ENCODE results near the gene TMEM266. TPM values are rescaled to one million over a fixed set of nuclear protein-coding genes. Genes with fewer than 3 reads are reported as not detected.

Gene TMEM266
- total RNA-seq, 1 donor from 2014 or later = 1.4 TPM

- Histone ChIP-seq H3K27me3 (ENCODE audit: low read depth) (peaks cover 25% of the 10 kb centered on the region), H3K4me1 (peaks cover 31% of the 10 kb centered on the region), H3K9me3 (no peaks in the 10 kb centered on the region), H3K4me3 (no peak overlapping the region), H3K36me3 (no peaks in the 10 kb centered on the region), H3K27ac (no peak overlapping the region)
- no peak for TF ChIP-seq CTCF (IDR thresholded peaks at IDR 0.05)
- ATAC-seq (no peak), DNase-seq (no peak)
- intact Hi-C loops (cut with DNase I) = no loop called here
These were observed 2.5 kb downstream of the TMEM266 start for GRCh38 chr15:76062286-76062685.

DNA sequence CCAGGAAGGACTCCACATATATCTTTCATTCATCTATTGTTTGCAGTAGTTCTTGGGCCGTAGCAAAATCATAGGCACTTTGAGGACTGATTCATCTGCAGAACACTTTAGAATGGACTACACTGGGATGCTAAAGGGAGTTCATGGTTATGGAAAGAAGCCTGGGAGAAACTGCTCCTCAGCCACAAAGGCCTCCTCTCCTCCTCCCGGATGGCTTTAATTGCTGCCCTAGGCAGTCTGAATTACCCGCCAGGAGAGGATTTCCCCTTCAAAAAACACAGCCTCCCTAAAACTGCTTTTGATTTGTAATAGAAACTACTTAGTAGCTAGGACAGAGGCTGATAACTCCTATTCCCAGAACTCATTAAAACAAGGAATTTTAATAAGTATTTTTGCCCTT is 4.6 kb downstream of the TMEM266 start:
- Histone ChIP-seq H3K36me3 (no peaks in the 10 kb centered on the region), H3K9me3 (no peaks in the 10 kb centered on the region), H3K27me3 (ENCODE audit: low read depth) (peaks cover 10% of the 10 kb centered on the region), H3K4me1 (peaks cover 17% of the 10 kb centered on the region), H3K27ac (no peak overlapping the region), H3K4me3 (no peak overlapping the region)
- TF ChIP-seq CTCF (IDR thresholded peaks at IDR 0.05) = no peak
- intact Hi-C loops (cut with DNase I) = no loop called here
- no peak for DNase-seq
- ATAC-seq = no peak

GRCh38 chr15:76065245-76065644 is 5.5 kb downstream of the TMEM266 start:
- ATAC-seq (peak in 1 of 2 donors; percentile 71), DNase-seq (no peak)
- Histone ChIP-seq H3K36me3 (no peaks in the 10 kb centered on the region), H3K27ac (no peak overlapping the region), H3K4me3 (no peak overlapping the region), H3K4me1 (peaks cover 13% of the 10 kb centered on the region), H3K27me3 (ENCODE audit: low read depth) (peaks cover 7% of the 10 kb centered on the region), H3K9me3 (no peaks in the 10 kb centered on the region)
- TF ChIP-seq CTCF (IDR thresholded peaks at IDR 0.05) = no peak
- intact Hi-C loops (cut with DNase I) = no loop called here

- DNase-seq = no peak
- H3K27me3 ChIP-seq (ENCODE audit: low read depth) = peaks cover 6% of the 10 kb centered on the region
- peaks cover 9% of the 10 kb centered on the region for H3K4me1 ChIP-seq
- no peak for ATAC-seq
- no peak for TF ChIP-seq CTCF (IDR thresholded peaks at IDR 0.05)
- no peak overlapping the region for H3K27ac ChIP-seq
- no peaks in the 10 kb centered on the region for H3K9me3 ChIP-seq
- H3K4me3 ChIP-seq = no peak overlapping the region
- no peaks in the 10 kb centered on the region for H3K36me3 ChIP-seq
- intact Hi-C loops (cut with DNase I) = no loop called here
These were observed 6.0 kb downstream of the TMEM266 start for GRCh38 chr15:76065793-76066192.

- ATAC-seq = no peak
- H3K4me3 ChIP-seq = no peak overlapping the region
- TF ChIP-seq CTCF (IDR thresholded peaks at IDR 0.05) = no peak
- no peaks in the 10 kb centered on the region for H3K27me3 ChIP-seq (ENCODE audit: low read depth)
- intact Hi-C loops (cut with DNase I) = no loop called here
- peaks cover under 1% of the 10 kb centered on the region for H3K4me1 ChIP-seq
- no peak overlapping the region for H3K27ac ChIP-seq
- DNase-seq = no peak
- H3K9me3 ChIP-seq = no peaks in the 10 kb centered on the region
- H3K36me3 ChIP-seq = no peaks in the 10 kb centered on the region
These were observed 10.4 kb downstream of the TMEM266 start for GRCh38 chr15:76070192-76070591.

Data from lower lobe of right lung (tissue), 2 donors.